ENCODE data around the gene EIF2S2.

GRCh38 chr20:34070079-34070439, 42.0 kb downstream of the EIF2S2 start:
- no peak for TF ChIP-seq CTCF (IDR thresholded peaks at IDR 0.05)
- no peak for TF ChIP-seq POLR2AphosphoS5 (IDR thresholded peaks at IDR 0.05)
- TF ChIP-seq POLR2A (IDR thresholded peaks at IDR 0.05): no peak
- TF ChIP-seq EP300 (IDR thresholded peaks at IDR 0.05): no peak
